ENCODE results near the gene CSTF1. TPM values are rescaled to one million over a fixed set of nuclear protein-coding genes. Genes with fewer than 3 reads are reported as not detected.

CSTF1 gene
- total RNA-seq, 4 donors from 2014 or later, result 28.6 to 38.3 (median 31.2) TPM

- Histone ChIP-seq H3K4me1 (peaks cover 20% of the 10 kb centered on the region), H3K9me3 (no peaks in the 10 kb centered on the region), H3K27ac (no peak overlapping the region), H3K4me3 (no peak overlapping the region), H3K36me3 (no peaks in the 10 kb centered on the region), H3K27me3 (no peaks in the 10 kb centered on the region)
- DNase-seq (ENCODE audit: low spot score in 2 of 2), result no peak
- WGBS, result 60% methylated on average over 3 of the region's 3 CpGs
- TF ChIP-seq EP300 (IDR thresholded peaks at IDR 0.05) (no peak), POLR2AphosphoS5 (IDR thresholded peaks at IDR 0.05) (no peak), POLR2A (IDR thresholded peaks at IDR 0.05) (no peak)
- TF ChIP-seq, protein P1, sequence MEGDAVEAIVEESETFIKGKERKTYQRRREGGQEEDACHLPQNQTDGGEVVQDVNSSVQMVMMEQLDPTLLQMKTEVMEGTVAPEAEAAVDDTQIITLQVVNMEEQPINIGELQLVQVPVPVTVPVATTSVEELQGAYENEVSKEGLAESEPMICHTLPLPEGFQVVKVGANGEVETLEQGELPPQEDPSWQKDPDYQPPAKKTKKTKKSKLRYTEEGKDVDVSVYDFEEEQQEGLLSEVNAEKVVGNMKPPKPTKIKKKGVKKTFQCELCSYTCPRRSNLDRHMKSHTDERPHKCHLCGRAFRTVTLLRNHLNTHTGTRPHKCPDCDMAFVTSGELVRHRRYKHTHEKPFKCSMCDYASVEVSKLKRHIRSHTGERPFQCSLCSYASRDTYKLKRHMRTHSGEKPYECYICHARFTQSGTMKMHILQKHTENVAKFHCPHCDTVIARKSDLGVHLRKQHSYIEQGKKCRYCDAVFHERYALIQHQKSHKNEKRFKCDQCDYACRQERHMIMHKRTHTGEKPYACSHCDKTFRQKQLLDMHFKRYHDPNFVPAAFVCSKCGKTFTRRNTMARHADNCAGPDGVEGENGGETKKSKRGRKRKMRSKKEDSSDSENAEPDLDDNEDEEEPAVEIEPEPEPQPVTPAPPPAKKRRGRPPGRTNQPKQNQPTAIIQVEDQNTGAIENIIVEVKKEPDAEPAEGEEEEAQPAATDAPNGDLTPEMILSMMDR (IDR thresholded peaks at IDR 0.05), result no peak
Observed at GRCh38 chr20:56433221-56433879, 40.9 kb downstream of the CSTF1 start.

DNA sequence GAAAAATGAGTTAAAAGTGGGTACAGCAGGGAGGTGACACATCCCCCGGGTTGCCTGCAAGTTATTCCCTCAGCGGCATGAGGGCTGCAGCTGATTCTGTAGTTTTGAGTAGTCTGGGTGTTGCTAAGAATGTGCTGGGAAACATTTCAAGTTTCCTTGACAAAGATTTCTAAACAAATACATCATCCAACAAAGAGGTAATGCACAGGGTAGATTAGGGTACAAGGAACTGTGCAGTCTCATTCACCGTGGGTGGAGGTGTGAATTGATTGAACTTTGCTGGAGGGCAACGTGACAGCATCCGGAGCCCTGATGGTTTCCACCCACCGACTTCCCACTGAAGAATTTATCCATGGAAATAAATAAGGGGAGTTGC is 41.4 kb downstream of the CSTF1 start:
- Histone ChIP-seq H3K27me3 (no peaks in the 10 kb centered on the region), H3K27ac (no peak overlapping the region), H3K36me3 (no peaks in the 10 kb centered on the region), H3K4me1 (peaks cover 16% of the 10 kb centered on the region), H3K9me3 (no peaks in the 10 kb centered on the region), H3K4me3 (no peak overlapping the region)
- no peak for DNase-seq (ENCODE audit: low spot score in 2 of 2)
- WGBS, result 22% methylated on average over 6 of the region's 6 CpGs
- TF ChIP-seq EP300 (IDR thresholded peaks at IDR 0.05), result no peak
- TF ChIP-seq, protein P1 (IDR thresholded peaks at IDR 0.05), result no peak
- no peak for TF ChIP-seq POLR2A (IDR thresholded peaks at IDR 0.05)
- no peak for TF ChIP-seq POLR2AphosphoS5 (IDR thresholded peaks at IDR 0.05)

DNA sequence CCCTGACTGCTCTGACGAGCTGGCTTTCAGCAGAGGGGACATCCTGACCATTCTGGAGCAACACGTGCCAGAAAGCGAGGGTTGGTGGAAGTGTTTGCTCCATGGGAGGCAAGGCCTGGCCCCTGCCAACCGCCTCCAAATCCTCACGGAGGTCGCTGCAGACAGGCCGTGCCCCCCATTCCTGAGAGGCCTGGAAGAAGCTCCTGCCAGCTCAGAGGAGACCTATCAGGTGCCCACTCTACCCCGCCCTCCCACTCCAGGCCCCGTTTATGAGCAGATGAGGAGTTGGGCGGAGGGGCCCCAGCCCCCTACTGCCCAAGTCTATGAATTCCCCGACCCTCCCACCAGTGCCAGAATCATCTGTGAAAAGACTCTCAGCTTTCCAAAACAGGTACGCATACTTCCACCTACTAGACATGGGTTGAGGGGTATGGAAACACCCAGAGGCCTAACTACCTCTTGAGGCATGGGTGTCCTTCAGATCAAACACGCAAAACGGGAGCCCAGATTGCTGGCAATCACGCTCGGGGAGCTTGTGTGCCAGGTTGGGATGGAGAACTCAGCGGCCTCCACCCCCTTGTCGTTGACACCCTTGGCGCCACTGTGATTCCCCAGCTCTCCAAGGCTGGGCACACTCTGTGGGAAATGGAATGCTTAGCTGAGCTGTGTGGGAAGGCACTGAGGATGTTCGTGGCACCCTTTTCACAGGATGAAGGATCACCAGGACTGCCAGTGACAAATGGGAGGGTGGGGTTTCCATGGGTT is 44.9 kb downstream of the CSTF1 start:
- Histone ChIP-seq H3K27me3 (no peaks in the 10 kb centered on the region), H3K9me3 (no peaks in the 10 kb centered on the region), H3K27ac (no peak overlapping the region), H3K36me3 (no peaks in the 10 kb centered on the region), H3K4me3 (no peak overlapping the region), H3K4me1 (peaks cover 21% of the 10 kb centered on the region)
- DNase-seq (ENCODE audit: low spot score in 2 of 2), result no peak
- 86% methylated on average over 15 of the region's 20 CpGs for WGBS
- no peak for TF ChIP-seq POLR2A (IDR thresholded peaks at IDR 0.05)
- no peak for TF ChIP-seq POLR2AphosphoS5 (IDR thresholded peaks at IDR 0.05)
- no peak for TF ChIP-seq EP300 (IDR thresholded peaks at IDR 0.05)
- TF ChIP-seq, protein P1 (IDR thresholded peaks at IDR 0.05), result no peak

GRCh38 chr20:56438284-56438683 is 45.8 kb downstream of the CSTF1 start:
- H3K36me3 ChIP-seq, result no peaks in the 10 kb centered on the region
- H3K27ac ChIP-seq, result no peak overlapping the region
- WGBS, result 91% methylated on average over 4 of the region's 4 CpGs
- no peaks in the 10 kb centered on the region for H3K27me3 ChIP-seq
- TF ChIP-seq, protein P1 (IDR thresholded peaks at IDR 0.05), result no peak
- TF ChIP-seq POLR2A (IDR thresholded peaks at IDR 0.05) (no peak), EP300 (IDR thresholded peaks at IDR 0.05) (no peak), POLR2AphosphoS5 (IDR thresholded peaks at IDR 0.05) (no peak)
- DNase-seq (ENCODE audit: low spot score in 2 of 2), result no peak
- H3K4me3 ChIP-seq, result no peak overlapping the region
- H3K9me3 ChIP-seq, result no peaks in the 10 kb centered on the region
- peaks cover 21% of the 10 kb centered on the region for H3K4me1 ChIP-seq

DNA sequence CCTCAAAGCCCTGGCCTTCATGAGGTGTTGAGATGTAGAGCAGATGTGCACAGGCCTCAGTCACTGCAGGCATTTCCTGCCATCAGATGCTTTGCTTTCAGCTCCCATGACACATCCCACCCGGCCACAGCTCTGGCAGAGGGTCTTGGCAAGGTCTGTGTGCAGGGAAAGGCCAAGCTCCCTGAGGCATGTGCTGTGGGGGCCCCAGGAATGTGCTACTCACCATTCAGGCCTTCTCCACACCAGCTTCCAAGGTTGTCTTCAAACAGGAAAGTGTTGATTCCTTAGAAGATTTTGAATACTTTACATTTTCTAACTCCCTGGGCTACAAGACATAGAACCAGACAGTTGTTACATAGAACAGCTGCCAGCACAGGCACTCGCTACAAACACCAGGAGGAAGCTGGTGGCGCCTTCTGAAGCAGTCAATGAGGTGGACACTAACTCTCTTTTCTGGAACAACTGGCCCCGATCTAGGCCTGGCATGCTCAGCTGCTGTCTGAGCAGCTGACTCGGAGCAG is 47.4 kb downstream of the CSTF1 start:
- DNase-seq (ENCODE audit: low spot score in 2 of 2), result no peak
- peaks cover 15% of the 10 kb centered on the region for H3K4me1 ChIP-seq
- WGBS, result 40% methylated on average over 5 of the region's 5 CpGs

More for the DNA sequence above, 47.4 kb downstream of the CSTF1 start:
- Histone ChIP-seq H3K27ac (no peak overlapping the region), H3K27me3 (no peaks in the 10 kb centered on the region), H3K36me3 (no peaks in the 10 kb centered on the region), H3K4me3 (no peak overlapping the region), H3K9me3 (no peaks in the 10 kb centered on the region)
- TF ChIP-seq EP300 (IDR thresholded peaks at IDR 0.05) (no peak), POLR2A (IDR thresholded peaks at IDR 0.05) (no peak), POLR2AphosphoS5 (IDR thresholded peaks at IDR 0.05) (no peak)
- TF ChIP-seq, protein P1 (IDR thresholded peaks at IDR 0.05), result no peak

Measured in suprapubic skin (tissue), 4 donors.